ENCODE results near the gene FN3K.

GRCh38 chr17:82732118-82732743 is 3.2 kb upstream of the FN3K start:
- TF ChIP-seq, protein P1, sequence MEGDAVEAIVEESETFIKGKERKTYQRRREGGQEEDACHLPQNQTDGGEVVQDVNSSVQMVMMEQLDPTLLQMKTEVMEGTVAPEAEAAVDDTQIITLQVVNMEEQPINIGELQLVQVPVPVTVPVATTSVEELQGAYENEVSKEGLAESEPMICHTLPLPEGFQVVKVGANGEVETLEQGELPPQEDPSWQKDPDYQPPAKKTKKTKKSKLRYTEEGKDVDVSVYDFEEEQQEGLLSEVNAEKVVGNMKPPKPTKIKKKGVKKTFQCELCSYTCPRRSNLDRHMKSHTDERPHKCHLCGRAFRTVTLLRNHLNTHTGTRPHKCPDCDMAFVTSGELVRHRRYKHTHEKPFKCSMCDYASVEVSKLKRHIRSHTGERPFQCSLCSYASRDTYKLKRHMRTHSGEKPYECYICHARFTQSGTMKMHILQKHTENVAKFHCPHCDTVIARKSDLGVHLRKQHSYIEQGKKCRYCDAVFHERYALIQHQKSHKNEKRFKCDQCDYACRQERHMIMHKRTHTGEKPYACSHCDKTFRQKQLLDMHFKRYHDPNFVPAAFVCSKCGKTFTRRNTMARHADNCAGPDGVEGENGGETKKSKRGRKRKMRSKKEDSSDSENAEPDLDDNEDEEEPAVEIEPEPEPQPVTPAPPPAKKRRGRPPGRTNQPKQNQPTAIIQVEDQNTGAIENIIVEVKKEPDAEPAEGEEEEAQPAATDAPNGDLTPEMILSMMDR (IDR thresholded peaks at IDR 0.05; ENCODE audit: control extremely low read depth in 1 of 3, insufficient read depth in 1 of 3, low read depth in 1 of 3, low read length in 3 of 3) = no peak
- TF ChIP-seq SRF (IDR thresholded peaks at IDR 0.05; ENCODE audit: low read depth, low read length) (no peak), SP1 (IDR thresholded peaks at IDR 0.05; ENCODE audit: low read depth, low read length) (no peak), POLR2A (IDR thresholded peaks at IDR 0.05; ENCODE audit: control extremely low read depth in 1 of 2, low read depth in 2 of 2, low read length in 2 of 2) (no peak), EP300 (IDR thresholded peaks at IDR 0.05; ENCODE audit: borderline replicate concordance in 1 of 2, low read depth in 2 of 2, low read length in 2 of 2) (no peak), GTF2F1 (IDR thresholded peaks at IDR 0.05; ENCODE audit: borderline replicate concordance, low read depth, low read length) (no peak), EZH2 (IDR thresholded peaks at IDR 0.05; ENCODE audit: low read depth, low read length, severe bottlenecking) (no peak), KDM5A (IDR thresholded peaks at IDR 0.05; ENCODE audit: low read length) (no peak), TEAD4 (IDR thresholded peaks at IDR 0.05; ENCODE audit: low read depth, low read length) (no peak), TAF1 (IDR thresholded peaks at IDR 0.05; ENCODE audit: low read depth, low read length) (no peak)

Data from H1 (cell line).